ENCODE results near the gene TMEM255B.

Gene TMEM255B

DNA sequence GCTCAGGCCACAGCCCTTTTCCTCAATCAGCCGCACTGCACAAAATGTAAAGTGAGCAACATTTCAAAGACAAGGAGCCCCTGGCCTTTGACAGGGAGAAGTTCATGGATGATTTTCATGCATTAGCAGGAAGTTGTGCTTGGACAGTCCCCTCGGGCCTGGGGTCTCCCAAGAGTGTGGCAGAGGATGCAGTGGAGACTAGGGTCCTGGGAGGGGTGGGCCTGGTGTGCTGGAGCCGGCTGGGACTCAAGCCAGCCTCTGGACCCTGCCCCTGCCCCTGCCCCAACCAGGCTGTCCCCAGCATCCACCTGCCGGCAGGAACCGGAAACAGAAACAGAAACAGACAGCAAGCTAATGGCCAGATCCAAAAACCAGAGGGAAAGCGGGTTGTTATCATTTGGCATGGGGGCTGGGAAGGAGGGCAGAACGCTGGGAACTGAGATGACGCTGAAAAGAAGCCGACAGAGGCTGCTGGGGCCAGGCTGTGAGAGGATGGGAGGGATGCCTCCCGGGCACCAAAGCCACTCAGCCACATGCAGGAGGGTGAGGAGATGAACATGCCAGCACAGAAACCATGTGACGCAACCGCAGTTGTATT, 102.5 kb downstream of the TMEM255B start:
- no peak for DNase-seq (ENCODE audit: low read depth)

DNA sequence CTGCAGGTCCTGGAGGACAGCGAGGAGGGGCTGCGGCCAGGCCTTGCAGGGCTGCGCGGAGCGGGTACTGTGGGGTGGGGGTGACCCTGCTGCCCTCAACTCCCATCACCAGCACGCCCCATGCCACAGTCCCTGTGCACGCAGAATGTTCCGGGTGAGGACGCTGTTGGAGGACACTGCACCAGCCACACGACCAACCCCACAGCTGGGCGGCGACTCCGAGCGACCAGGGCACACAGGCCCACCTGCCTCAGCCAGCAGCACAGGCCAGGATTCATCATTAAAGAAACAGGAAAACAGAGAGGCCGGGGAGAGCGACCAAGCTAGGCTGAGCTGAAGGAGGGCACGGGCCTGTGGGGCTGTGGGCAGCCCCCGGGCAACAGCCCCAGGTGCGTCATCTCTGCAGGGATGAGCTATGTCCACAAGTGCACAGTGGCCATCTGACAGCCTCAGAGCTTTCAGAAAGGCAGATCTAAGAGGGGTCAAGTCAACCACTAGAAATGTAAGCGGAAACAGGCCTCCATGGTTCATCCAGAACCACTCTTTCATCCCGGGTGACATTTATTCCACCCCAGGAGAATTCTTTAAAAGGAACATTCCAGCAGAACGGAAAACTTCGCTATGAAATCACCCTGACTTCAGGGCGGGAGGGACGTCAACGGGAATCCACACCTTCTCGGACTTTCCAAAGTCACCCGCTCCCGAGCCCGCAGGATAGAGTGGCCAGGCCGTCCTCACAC, 103.3 kb downstream of the TMEM255B start:
- DNase-seq (ENCODE audit: low read depth) = no peak

DNA sequence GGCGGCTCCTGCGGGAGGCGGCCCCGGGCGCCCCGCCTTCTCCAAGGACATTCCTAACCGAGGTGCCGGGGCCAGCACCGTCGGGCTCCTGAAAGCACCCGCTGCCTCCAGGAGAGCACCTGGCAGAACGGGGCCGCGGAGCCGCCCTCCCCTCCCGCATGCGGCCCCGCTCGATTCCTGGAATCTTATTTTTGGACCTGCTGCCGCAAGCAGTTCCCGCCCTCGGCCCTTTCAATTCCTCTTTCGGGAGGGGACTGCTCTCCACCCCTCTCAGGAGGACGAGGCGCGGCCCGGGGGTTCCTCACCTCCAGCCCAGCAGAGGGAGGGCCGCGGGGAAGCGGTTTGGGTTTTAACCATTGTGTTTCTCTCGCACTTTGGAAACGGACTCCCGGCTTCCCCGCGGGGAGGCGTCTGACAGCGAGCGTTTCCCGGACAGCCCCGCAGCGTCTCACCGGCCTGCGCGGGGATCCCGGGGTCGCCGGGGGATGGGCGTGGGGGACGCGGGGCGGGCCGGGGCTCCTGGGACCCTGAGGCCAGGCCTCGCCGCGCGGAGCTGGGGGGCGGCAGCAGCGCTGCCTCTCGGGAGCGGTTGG, 104.0 kb downstream of the TMEM255B start:
- no peak for DNase-seq (ENCODE audit: low read depth)

DNA sequence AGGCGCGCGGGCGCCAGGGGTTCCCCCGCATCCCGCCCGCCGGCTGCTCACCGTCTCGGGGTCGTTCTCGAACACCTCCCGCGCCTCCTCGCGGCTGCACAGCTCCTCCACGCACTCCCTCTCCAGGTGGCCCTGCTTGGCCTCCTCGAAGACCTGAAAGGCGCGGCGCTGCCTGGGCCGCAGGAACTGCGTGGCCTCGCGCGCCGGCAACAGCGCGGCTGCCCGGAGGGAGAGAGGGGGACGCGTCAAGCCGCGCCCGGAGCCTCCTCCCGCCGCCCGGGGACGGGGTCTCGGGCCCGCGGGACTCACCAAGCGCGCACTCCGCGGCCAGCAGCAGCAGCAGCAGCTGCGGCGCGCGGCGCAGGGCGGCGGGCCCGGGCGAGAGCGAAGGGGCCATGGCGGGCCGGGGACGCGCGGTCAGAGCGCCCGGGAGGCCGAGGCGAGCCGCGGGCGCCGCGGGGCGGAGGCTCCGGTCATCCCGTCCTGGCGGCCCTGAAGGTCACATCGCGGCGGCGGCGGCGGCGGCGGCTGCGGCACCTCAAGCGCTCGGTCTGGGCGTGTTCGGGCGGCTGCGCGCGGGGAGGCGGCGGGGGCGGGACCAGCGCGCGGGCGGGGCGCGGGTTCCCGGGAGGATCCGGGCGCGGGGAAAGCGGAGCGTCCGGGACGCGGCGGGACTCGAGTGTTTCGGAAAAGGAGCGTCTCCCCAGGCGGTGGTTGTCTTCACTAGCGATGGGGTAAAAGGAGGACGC, 104.7 kb downstream of the TMEM255B start, which contains the start of gene GAS6:
Gene GAS6 (minus strand): TSS at position 553 of the 749 bp plus-strand sequence. CDS start 156 bp downstream, at position 397.
- no peak for DNase-seq (ENCODE audit: low read depth)

DNA sequence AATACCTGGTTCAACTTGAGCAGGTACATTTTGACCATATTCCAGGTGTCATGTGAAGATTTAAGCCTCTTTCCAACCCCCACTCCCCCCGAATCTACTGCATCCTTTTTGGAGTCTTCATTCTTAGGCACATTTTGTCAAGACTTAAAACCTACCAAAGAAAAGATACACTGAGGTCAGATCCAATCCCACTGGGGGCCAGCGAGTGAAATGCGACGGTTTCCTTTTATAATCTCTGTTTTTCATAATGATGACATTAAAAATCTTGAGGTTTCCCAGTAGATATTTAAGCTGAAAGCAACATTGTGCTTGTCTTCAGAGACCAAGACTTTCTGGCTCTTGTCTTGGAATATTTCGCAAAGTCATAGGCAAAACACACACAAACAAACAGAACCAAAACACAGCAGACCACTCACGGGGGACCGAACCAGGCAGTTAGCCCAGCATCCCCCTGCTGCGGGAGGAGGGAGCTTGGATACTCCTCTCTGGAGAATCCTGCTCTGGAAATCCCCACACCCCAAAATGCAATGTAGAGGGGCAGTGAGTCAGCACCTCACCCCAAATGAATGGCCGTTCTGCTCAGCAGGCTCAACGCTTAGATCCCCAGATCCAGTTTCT, 105.4 kb downstream of the TMEM255B start:
- DNase-seq (ENCODE audit: low read depth) = no peak

DNA sequence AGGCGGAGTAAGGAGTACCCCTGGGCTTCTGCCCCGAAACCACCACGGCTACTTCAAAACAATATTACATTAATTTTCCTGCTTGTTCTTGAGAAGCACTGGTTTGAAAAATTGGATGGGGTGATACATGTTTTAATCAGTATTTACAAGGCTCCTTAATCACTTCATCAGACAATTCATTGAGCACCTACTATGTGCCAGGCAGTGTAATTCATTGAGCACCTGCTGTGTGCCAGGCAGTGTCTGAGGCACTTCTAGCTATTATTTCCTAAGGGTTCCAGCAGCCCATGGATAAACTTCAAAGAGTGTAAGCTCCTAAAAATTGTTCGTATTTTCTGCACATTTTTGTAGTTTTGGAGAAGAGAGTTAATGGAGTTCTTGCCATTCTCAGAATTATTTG, 106.4 kb downstream of the TMEM255B start:
- no peak for DNase-seq (ENCODE audit: low read depth)

Data from CMK (cell line).